ENCODE results near the gene PFAS.

PFAS gene

DNA sequence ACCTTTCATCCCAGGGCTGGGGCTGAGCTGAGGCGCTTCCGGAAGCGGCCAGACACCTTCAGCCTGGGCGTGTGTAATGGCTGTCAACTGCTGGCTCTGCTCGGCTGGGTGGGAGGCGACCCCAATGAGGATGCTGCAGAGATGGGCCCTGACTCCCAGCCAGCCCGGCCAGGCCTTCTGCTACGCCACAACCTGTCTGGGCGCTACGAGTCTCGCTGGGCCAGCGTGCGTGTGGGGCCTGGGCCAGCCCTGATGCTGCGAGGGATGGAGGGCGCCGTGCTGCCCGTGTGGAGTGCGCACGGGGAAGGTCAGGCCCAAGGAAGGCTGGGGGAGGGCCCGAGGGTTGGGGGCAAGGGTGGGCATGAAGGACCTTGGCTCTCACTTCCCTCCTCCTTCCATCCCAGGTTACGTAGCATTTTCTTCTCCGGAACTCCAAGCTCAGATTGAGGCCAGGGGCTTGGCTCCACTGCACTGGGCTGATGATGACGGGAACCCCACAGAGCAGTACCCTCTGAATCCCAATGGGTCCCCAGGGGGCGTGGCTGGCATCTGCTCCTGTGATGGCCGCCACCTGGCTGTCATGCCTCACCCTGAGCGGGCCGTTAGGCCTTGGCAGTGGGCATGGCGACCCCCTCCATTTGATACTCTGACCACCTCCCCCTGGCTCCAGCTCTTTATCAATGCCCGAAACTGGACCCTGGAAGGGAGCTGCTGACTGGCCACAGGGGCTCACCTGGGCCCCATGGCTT is 19.6 kb downstream of the PFAS start:
- no peak for DNase-seq (ENCODE audit: low spot score)

DNA sequence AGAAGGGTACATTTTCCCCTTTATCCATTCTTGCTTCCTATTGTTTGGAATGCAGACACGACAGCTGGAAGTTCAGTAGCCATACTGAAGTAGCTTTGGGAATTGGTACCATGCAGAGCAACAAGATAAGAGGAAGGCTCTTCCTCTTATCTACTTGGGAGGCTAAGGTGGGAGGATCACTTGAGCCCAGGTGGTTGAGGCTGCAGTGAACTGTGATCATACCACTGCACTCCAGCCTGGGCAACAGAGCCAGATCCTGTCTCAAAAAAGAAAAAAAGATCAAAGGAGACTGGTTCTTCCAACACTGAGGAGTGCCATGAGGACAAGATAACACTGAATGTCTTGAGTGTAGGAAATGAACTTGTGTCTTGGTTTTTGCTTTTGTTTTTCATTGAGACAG is 23.3 kb downstream of the PFAS start:
- DNase-seq (ENCODE audit: low spot score): no peak

DNA sequence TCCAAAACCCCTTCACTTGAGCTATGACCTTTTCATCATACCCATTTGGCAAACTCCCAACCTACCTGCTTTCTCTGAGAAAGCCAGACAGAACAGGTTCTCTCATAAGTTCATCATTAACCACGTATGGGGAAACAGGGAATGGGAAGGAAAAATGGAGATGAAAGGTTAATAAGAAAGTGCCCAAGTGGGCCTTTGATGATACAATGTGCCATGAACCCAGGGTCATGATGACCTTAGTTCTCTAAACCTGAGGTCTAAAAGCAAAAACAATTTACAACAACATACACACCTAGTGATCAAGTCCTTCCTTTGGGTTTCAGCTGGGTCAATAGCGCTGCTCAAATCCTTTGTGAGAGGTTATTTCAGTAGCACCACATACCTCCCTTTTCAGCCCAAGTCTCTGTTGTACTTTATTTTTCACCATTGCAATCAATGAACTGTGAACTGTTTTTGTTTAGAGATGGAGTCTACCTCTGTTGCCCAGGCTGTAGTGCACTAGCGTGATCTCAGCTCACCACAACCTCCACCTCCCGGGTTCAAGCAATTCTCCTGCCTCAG is 24.9 kb downstream of the PFAS start:
- DNase-seq (ENCODE audit: low spot score): no peak

DNA sequence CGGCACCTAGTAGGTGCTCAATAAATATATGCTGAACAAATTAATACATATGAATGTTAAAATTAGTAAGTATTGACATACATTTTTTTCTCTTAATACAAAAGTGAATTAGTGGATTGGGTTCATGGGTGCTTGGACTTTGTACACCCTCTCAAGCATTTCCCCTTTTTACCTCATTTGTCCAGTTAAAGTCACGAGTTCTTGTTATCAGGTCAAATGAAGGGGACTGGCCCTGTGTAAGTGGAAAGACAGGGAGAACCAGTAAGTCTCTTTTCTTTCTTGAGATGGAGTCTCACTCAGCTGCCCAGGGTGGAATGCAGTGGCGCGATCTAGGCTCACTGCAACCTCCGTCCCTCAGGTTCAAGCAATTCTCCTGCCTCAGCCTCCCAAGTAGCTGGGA is 25.7 kb downstream of the PFAS start:
- DNase-seq (ENCODE audit: low spot score): no peak

DNA sequence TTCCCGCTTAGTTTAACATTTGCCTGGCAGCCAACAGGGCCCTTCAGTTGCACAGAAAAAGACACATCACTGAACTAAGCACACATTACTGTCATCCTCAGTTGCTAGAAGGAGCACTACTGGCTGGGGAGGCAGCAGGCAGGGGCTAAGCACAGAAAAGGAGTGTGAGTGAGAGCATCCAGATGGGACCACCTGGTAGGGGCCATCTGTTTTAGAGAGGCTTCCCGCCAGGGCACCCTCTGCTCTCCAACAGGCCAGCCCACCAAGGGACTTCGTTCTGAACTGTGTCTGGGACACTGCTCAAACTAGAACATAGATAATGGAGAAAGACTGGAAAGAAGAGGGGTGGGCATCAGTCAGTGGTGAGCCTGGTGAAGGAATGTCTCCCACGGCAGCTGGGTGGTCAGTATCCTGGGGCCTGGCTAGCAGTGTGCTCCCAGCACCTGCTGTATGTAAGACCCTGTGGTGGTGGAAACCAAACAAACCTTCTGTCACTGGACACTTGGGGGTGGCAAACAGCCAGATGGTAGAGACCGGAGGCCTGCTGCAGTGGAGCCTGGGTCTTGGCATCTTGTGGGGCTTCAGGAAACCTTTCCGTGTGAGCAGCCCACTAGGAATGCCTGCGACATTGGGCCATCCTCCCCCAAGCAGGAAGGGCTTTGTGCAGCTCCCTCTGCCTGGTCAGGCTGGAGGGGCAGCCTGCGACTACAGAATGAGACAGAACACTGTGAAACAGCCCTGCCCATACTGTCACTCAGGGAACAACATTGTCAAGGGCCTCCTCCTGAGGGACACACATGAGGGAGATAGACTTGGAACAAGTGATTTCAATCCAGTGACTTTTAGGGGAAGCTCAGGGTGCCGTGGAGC is 26.6 kb downstream of the PFAS start:
- no peak for DNase-seq (ENCODE audit: low spot score)

DNA sequence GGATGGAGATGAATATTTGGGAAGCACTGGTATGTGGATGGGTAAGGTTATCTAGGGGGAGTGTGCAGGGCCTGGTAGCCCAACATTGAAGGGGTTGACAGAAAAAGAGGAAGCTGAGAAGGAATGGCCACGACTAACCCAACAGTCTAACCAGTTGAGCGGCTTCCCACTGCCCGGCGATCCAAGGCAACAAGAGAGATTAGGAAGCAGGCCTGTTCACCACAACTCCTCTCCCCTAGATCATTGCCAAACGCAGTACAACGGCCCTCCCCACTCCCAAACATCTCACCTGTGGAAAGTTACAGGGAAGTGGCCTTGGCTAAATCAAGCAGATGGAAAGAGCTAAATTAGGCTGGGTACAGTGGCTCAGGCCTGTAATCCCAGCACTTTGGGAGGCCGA is 28.2 kb downstream of the PFAS start:
- DNase-seq (ENCODE audit: low spot score): no peak

DNA sequence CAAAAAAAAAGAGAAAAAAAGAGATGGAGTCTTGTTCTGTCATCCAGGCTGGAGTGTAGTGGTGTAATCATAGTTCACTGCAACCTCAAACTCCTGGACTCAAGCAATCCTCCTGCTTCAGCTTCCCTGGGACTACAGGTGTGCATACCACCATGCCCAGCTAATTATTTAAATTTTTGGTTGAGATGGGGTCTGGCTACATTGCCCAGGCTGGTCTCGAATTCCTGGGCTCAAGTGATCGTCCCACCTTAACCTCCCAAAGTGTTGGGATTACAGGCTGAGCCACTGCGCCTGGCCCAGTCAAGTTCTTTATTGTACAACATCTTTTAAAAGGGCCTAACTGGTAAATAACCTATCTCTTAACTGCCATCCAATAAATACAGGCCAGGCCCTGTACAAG is 33.3 kb downstream of the PFAS start:
- no peak for DNase-seq (ENCODE audit: low spot score)

DNA sequence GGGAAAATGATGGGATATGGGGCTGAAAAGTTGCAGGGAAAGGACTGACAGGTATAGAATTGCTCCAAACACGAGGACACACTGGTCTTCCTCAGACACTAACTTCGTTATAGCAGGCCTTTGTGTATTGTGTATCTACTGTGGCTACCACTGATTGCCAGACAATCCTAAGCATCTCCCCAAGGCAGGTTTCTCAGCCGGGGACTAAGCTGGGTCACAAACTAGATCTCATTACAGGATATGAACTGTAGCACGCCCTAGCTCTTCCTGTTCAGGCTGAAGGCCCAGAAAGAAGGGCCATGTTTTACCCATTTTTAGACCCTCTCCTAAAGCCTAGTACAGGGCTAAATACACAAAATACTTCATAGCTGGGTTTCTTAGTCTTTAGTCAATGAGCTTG is 34.3 kb downstream of the PFAS start:
- no peak for DNase-seq (ENCODE audit: low spot score)

DNA sequence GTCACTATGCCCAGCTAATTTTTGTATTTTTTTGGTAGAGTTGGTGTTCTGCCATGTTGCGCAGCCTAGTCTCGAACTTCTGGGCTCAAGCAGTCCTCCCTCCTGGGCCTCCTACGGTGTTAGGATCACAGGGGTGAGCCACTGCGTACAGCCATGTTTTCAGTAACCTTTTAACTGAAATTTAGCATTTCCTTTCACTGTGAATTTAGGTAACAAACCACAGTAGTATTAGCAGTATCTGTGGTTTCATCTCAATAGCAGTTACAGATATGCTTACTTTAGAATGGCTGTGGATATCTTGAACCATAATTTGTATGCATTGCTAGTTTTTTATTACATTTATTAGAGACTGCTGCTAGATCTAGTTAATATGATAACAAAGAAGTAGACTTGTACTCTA is 35.0 kb downstream of the PFAS start:
- DNase-seq (ENCODE audit: low spot score): no peak

DNA sequence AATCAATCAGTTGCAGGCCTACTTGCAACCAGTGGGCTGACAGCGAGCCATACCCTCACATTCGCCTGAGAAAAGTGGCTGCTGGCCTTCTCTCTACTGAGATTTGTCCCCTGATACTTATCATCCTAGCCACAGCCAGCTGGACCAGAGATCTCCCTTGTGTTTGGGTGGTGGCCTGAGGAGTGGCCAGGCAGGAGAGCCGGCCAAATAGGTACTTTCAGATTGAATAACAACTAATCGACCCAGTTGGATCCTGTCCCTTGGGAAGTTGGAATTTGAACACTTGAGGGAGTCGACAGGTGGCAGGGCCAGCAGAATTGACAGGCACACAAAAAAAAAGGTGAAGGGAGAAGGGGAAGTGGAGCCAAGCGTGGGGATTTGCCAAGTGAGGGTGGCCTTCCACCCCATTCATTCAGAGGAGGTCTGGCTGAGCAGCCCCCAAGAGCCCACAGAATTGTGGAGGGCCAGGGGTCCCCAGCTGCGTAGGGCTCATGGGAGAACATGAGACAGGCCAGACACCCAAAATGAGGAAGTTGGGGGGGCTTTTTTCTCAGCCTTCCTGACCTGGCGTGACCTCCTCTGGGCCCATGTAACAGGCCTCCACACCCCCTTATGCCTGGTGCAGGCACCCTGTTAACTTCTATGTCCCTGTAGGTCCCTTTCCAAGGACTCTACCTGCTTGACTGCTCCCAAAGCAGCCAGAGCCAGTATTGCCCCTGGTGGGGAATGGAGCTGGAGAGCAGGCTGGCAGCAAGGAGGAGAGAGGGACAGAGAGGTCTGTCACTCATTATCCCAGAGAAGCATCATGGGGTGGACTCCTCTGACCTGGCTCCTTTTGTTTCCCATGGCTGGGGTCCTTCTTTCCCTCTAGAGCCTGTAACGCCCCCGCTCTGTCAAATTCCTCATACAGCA is 36.4 kb downstream of the PFAS start:
- no peak for DNase-seq (ENCODE audit: low spot score)

DNA sequence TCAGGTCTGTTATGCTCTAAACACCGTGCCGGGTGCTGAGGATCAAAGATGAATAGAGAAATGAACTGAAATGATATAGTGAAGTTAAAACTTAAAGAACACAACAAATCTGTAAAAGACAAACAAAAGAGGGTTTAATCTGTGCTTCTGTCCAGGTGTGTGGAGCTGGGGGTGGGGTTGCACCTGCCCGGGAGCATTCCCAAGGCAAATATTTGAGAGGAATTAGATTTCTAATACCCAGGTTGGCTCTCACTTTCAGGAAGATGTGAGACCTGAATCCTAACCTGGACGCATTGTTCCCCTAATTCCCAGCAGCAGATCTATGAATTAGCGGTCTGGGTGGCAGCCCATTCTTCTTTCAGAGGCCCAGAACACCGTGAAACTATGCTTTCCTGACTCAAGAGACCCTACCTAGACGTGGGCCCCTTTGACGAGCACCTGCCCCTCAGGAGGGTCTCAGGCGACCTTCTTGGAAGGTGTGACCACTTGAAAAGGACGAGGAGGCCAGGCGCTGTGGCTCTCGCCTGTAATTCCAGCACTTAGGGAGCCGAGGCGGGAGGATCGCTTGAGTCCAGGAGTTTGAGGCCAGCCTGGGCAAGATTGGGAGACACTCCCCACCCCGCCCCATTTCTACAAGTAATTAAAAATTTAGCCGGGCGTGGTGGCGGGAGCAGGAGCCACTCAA is 38.7 kb downstream of the PFAS start:
- DNase-seq (ENCODE audit: low spot score): no peak

DNA sequence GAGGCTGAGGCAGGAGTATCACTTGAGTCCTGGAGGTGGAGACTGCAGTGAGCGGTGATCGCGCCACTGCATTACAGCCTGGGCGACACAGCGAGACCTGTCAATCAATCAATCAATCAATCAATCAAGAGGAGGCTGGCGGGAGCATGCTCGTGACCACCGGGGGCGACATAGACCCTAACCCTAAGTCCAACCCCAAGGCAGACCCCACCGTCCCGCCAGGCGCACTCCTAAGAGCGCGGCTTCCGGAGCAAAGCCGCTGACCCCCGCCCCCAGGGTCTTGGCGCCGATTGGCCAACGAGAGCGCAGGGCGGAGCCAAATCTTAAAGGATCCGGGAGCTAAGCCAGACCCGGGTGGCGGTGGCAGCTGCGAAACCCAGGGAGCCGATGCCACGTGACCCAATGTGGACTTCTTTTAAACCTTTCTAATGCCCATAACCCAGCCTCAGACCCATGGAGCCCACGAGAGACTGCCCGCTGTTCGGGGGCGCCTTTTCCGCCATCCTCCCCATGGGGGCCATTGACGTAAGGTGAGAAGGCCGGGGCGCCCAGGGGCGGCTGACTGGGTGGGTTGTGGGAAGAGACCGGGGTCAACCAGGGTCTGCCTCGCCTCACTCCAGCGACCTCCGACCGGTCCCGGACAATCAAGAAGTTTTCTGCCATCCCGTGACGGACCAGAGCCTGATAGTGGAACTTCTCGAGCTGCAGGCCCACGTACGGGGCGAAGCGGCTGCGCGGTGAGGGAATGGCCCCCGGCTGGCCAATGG is 39.4 kb downstream of the PFAS start, which contains the start of gene RANGRF:
Gene RANGRF, plus strand, starts transcription at position 335 of the 767 bp plus-strand sequence. Its CDS starts 119 bp downstream, at position 454.
- peak; percentile 94 for DNase-seq (ENCODE audit: low spot score)

DNA sequence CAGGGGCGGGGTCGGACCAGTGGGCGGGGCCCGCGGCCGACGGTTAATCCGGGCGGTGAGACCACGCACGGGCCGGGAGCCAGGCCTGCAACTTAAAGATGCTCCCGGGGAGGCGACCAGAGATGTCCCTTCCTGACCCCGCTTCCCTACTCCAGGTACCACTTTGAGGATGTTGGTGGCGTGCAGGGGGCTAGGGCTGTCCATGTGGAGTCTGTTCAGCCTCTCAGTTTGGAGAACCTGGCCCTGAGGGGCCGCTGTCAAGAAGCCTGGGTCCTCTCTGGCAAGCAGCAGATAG is 40.0 kb downstream of the PFAS start:
- DNase-seq (ENCODE audit: low spot score): no peak

DNA sequence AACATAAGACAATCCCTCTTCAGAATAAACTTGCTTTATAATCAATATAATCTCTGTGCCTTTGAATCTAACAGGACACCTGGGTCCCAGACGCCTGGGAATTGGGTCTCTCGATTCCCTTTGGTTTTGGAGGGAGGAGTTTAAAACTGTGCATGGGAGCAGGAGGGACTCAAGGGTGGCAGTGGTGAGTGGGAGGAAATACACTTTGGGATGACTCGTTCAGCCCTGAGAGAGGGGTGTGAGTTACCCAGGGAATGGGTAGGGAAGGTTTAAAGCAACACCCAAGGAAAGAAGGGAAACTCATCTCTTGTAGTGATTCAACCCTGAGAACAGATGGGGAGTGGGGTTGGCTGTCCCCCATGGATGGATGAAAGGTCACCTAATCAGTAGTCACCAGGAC is 41.0 kb downstream of the PFAS start:
- no peak for DNase-seq (ENCODE audit: low spot score)

DNA sequence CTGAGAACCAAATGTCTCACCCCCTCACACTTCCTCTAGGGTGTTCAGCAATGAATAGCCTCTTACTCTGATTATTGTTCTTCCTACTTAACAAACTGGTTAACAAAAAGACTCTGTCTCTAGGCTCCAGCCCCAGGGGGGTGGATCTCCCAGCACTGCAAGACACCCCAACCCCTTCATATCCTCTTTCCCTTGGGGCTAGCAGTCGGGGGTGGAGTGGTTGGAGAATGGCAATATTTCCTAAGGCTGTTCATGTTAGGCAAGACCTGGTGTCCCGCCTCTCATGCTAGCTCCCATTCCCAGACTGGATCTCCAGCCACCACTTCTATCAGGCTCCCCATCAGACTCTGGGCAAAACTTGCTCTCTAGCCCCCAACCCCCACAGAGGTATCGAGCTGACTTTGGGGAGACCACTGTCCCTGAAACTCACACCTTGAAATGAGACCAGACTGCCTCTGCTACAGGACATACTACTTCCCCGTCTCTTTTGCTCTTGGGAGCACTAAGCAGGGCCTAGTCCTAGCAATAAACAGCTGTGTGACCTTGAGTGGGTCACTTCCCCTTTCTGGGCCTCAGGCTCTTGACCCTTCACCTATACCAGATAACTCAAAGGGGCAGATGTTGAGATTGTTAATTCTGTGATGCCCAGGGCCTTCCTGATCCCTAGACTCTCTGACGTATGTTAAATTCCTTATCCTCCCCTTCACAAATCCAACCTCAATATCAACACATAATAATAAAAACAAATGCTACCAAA is 43.7 kb downstream of the PFAS start:
- DNase-seq (ENCODE audit: low spot score): no peak

DNA sequence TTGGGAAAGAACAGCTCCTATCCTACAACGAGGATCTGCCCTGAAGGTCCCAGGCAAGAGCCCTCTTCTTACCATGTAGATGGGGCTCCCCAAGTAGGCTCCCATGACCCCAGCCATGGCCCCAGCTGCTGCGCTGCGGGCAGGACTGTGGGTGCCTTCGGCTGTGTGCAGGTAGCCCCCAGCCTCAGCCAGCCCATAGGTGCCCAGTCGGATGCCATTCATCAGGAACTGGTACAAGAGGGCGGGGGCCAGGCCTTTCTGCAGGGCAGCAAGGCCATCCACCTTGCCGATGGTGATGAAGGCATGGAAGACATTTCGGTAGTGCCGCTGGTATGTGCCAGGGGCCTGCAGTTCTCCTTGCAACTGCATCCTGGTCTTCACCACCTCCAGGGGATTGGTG is 45.3 kb downstream of the PFAS start:
- no peak for DNase-seq (ENCODE audit: low spot score)

DNA sequence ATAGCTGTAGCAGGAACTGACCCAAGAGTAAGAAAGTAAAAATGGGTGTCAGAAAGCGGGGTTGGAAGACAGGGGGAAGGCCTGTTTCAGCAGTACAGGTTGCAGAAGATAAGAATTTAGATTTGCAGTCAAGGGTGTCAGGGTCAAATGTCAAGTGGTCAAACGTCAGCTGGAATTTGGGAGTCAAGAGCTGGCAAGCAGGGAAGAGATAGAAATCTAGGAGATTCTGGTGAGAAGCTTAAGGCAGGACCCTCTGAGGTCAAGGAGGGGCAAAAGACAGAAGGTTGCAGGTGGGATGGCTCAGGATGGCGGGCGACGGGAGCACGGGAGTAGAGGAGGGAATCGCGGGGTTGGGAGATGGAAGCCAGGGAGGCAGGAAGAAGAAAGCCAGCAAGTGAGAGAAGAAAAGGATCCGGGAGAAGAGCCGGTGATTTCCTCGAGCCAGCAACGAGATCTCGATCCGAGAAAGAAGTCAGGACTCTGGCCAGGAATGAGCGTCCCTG is 45.8 kb downstream of the PFAS start:
- DNase-seq (ENCODE audit: low spot score): no peak

DNA sequence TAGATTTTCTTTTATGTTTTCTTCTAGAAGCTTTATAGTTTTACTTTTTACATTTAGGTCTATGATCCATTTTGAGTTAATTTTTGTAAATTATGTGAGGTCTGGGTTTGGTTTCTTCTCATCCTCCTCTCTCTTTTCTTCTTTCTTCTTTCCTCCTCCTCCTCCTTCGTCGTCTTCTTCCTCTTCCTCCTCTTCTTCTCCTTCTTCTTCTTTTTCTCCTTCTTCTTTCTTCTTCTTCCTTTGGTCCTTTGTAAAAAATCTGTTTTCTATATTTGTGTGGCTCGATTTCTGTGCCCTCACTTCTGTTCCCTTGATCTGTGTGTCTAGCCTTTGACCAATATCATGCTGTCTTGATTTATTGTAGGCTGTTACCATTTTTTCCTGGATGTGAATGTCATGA is 51.1 kb downstream of the PFAS start:
- DNase-seq (ENCODE audit: low spot score): no peak

DNA sequence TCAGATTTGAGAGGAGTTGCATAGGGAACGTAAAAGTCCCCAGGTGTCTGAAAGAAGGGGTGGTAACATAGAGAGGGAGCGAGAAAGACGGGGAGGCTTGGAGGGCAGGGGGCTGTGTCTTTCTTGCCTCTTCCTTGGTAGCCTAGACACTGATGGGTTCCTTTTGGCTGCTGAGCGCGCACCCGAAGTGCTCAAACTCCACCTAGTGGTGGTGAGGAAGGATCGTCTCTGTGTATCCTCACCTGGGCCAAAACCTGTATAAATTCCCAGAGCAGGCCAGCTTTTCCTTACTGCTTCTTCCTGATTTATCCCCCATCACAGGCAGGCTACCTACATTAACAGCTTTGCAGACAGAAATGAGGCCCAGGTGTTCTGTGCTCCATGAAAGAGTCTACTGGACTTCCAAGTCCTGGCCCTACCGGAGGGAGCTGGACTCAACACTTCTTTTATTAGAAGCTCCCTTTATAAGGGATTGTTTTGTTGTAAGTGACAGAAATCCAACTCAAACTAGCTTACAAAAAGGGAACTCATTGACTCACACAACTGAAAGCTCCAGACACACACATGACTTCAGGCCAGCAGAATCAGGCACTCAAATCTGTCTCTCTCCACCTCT is 51.6 kb downstream of the PFAS start:
- DNase-seq (ENCODE audit: low spot score): peak; percentile 70

All from HuH-7.5 (cell line).